ENCODE data around the gene TULP1.
A peak's percentile ranks its signal among the peaks of the same experiment; 100 is the strongest.

TULP1 gene

GRCh38 chr6:35474942-35475570 is 37.6 kb downstream of the TULP1 start:
- DNase-seq (ENCODE audit: low read depth, low spot score): no peak
- H3K4me3 ChIP-seq (ENCODE audit: low read depth, low read length): no peak overlapping the region
- TF ChIP-seq CTCF (IDR thresholded peaks at IDR 0.05; ENCODE audit: low read depth, low read length): no peak
- in situ Hi-C loops (cut with HindIII; ENCODE audit: low sequenced_read_pairs): no loop called here

- no peak for TF ChIP-seq CTCF (IDR thresholded peaks at IDR 0.05; ENCODE audit: low read depth, low read length)
- in situ Hi-C loops (cut with HindIII; ENCODE audit: low sequenced_read_pairs): no loop called here
- H3K4me3 ChIP-seq (ENCODE audit: low read depth, low read length): no peak overlapping the region
- no peak for DNase-seq (ENCODE audit: low read depth, low spot score)
Observed at GRCh38 chr6:35474131-35474941, 38.4 kb downstream of the TULP1 start.

- no peak for DNase-seq (ENCODE audit: low read depth, low spot score)
- no peak overlapping the region for H3K4me3 ChIP-seq (ENCODE audit: low read depth, low read length)
- in situ Hi-C loops (cut with HindIII; ENCODE audit: low sequenced_read_pairs): no loop called here
- no peak for TF ChIP-seq CTCF (IDR thresholded peaks at IDR 0.05; ENCODE audit: low read depth, low read length)
Observed at GRCh38 chr6:35473850-35474130, 38.9 kb downstream of the TULP1 start.

- DNase-seq (ENCODE audit: low read depth, low spot score): no peak
- no peak overlapping the region for H3K4me3 ChIP-seq (ENCODE audit: low read depth, low read length)
- TF ChIP-seq CTCF (IDR thresholded peaks at IDR 0.05; ENCODE audit: low read depth, low read length): no peak
- in situ Hi-C loops (cut with HindIII; ENCODE audit: low sequenced_read_pairs): no loop called here
Observed at GRCh38 chr6:35473075-35473849, 39.4 kb downstream of the TULP1 start.

- no peak for TF ChIP-seq CTCF (IDR thresholded peaks at IDR 0.05; ENCODE audit: low read depth, low read length)
- in situ Hi-C loops (cut with HindIII; ENCODE audit: low sequenced_read_pairs): no loop called here
- H3K4me3 ChIP-seq (ENCODE audit: low read depth, low read length): no peak overlapping the region
- no peak for DNase-seq (ENCODE audit: low read depth, low spot score)
Observed at GRCh38 chr6:35471836-35472345, 40.8 kb downstream of the TULP1 start.

GRCh38 chr6:35470663-35471120 is 42.0 kb downstream of the TULP1 start:
- DNase-seq (ENCODE audit: low read depth, low spot score): no peak
- peak overlapping the region; percentile 98 for H3K4me3 ChIP-seq (ENCODE audit: low read depth, low read length)
- no peak for TF ChIP-seq CTCF (IDR thresholded peaks at IDR 0.05; ENCODE audit: low read depth, low read length)
- in situ Hi-C loops (cut with HindIII; ENCODE audit: low sequenced_read_pairs): no loop called here

All from astrocyte of the spinal cord (primary cell).